K562 (cell line): ENCODE measurements around the gene SLC25A34. TPM values are rescaled to one million over a fixed set of nuclear protein-coding genes. Genes with fewer than 3 reads are reported as not detected.

ENCODE experiments used
- ATAC-seq: fragments of 200-7000 bp; cut with Tn5 transposase; 3 replicates; pipeline ENCODE4 v1.9.1; 2020; ENCODE audit warnings: moderate library complexity
- BruUV-seq: library from RNA; stranded (reverse); fragments of 400-500 nt; replicated peaks from 2 replicates; lab custom pipeline; 2021; lab: Mats Ljungman, UMichigan
- CTCF ChIA-PET: fragments of 300-600 bp; formaldehyde crosslinking; extraction: SDS; loops from one replicate; lab custom pipeline; 2021; ENCODE audit warnings: low intra/inter-chr PET ratio; lab: Yijun Ruan, JAX
- POLR2A ChIA-PET: fragments of 300-600, 350-650 bp; sonication (Branson Sonifier 250); formaldehyde crosslinking; extraction: SDS; loops from one replicate; lab custom pipeline; 2021; ENCODE audit warnings: antibody characterized with exemption, inconsistent platforms; lab: Yijun Ruan, JAX
- DNase-seq, 4 experiments: peaks; one replicate each; pipeline versions ENCODE4 v3.0.0 to v3.0.0-alpha.2; 2011 to 2018; ENCODE audit warnings: low spot score in 3 of 4, mixed read lengths in 3 of 4; ENCODE audit errors: extremely low read depth in 1 of 4
- FAIRE-seq: peaks from 2 replicates; lab custom pipeline; 2011; peaks lifted over from hg19 to GRCh38; lab: Jason Lieb, UNC
- H2AFZ ChIP-seq: 2 replicates; pipeline ENCODE4 v1.6.0; 2011; ENCODE audit warnings: low read depth, low read length, control low read depth, inconsistent platforms
- H3K27ac ChIP-seq: fragments of 200-600 bp; 3 replicates; pipeline ENCODE4 v1.8.0; 2011; ENCODE audit warnings: low read depth, mild to moderate bottlenecking, control low read depth, inconsistent platforms, low read length, moderate library complexity, mixed read lengths; ENCODE audit errors: extremely low read depth
- H3K27me3 ChIP-seq, 2 experiments: fragments of 300-600 bp in 1 of 2; 2 replicates in 1 of 2; 3 replicates in 1 of 2; pipeline versions ENCODE4 v1.6.0 to v1.8.0; 2011; ENCODE audit warnings: inconsistent platforms in 2 of 2, low read length in 2 of 2, mild to moderate bottlenecking in 1 of 2, mixed read lengths in 1 of 2, moderate library complexity in 1 of 2; ENCODE audit not compliant: control insufficient read depth in 2 of 2, insufficient read depth in 2 of 2
- H3K36me3 ChIP-seq: fragments of 300-600 bp; 3 replicates; pipeline ENCODE4 v1.8.0; 2011; ENCODE audit warnings: mild to moderate bottlenecking, low read length, inconsistent platforms; ENCODE audit not compliant: control insufficient read depth, insufficient read depth
- H3K4me1 ChIP-seq, 2 experiments: fragments of 200-600 bp in 1 of 2; replicated peaks in 1 of 2; 2 replicates in 1 of 2; 3 replicates in 1 of 2; pipeline versions ENCODE4 v1.5.1 to v1.8.0; 2011; ENCODE audit warnings: inconsistent platforms in 2 of 2, low read length in 2 of 2, mild to moderate bottlenecking in 1 of 2, mixed read lengths in 1 of 2, moderate library complexity in 1 of 2; ENCODE audit not compliant: control insufficient read depth in 2 of 2, insufficient read depth in 2 of 2
- H3K4me2 ChIP-seq: 2 replicates; pipeline ENCODE4 v1.6.1; 2011; ENCODE audit warnings: low read length, control low read depth, inconsistent platforms, mixed read lengths; ENCODE audit not compliant: insufficient read depth
- H3K4me3 ChIP-seq: fragments of 200-600 bp; sonication (generic), shearing (Covaris generic); 2 replicates; pipeline ENCODE4 v1.5.1; 2016; ENCODE audit warnings: control low read depth, inconsistent platforms
- H3K79me2 ChIP-seq: fragments of 200-600 bp; 3 replicates; pipeline ENCODE4 v1.8.0; 2011; ENCODE audit warnings: low read length, inconsistent platforms; ENCODE audit not compliant: control insufficient read depth, insufficient read depth
- H3K9ac ChIP-seq, 2 experiments: 2 replicates each; pipeline versions ENCODE4 v1.6.0 to v1.6.1; 2011; ENCODE audit warnings: low read depth in 2 of 2, low read length in 2 of 2, control low read depth in 1 of 2, inconsistent platforms in 1 of 2, mild to moderate bottlenecking in 1 of 2, mixed read lengths in 1 of 2; ENCODE audit not compliant: insufficient read depth in 1 of 2
- H3K9me1 ChIP-seq: one replicate; pipeline ENCODE4 v1.6.0; 2011; ENCODE audit warnings: inconsistent platforms, mild to moderate bottlenecking, low read length, moderate library complexity; ENCODE audit not compliant: control insufficient read depth, insufficient read depth
- H3K9me3 ChIP-seq: replicated peaks from 2 replicates; pipeline ENCODE4 v1.5.1; 2011; ENCODE audit warnings: low read depth, low read length, inconsistent platforms; ENCODE audit not compliant: control insufficient read depth, insufficient read depth
- H4K20me1 ChIP-seq: replicated peaks from 2 replicates; pipeline ENCODE4 v1.6.1; 2011; ENCODE audit warnings: low read length, inconsistent platforms, mixed read lengths; ENCODE audit not compliant: control insufficient read depth, insufficient read depth
- CBX3 ChIP-seq, 2 experiments: IDR thresholded peaks; 1 replicate in 1 of 2; 2 replicates in 1 of 2; pipeline ENCODE4 v1.6.1; 2012; ENCODE audit warnings: inconsistent platforms in 2 of 2, low read length in 2 of 2, borderline replicate concordance in 1 of 2, control low read depth in 1 of 2
- COPS2 ChIP-seq: fragments of 450-650 bp; conservative IDR thresholded peaks from 2 replicates; pipeline ENCODE4 v1.6.1; 2016; ENCODE audit warnings: mild to moderate bottlenecking, moderate library complexity
- POLR2G ChIP-seq: fragments of 200-400 bp; formaldehyde crosslinking; IDR thresholded peaks from 2 replicates; pipeline ENCODE4 v1.6.1; 2017; ENCODE audit warnings: low read depth, mild to moderate bottlenecking, antibody characterized with exemption, low read length, moderate library complexity
- RFX7 ChIP-seq: fragments of 250-450 bp; sonication (Bioruptor Pico); IDR thresholded peaks from 2 replicates; pipeline ENCODE4 v1.5.1; 2021; ENCODE audit warnings: mild to moderate bottlenecking
- SNIP1 ChIP-seq: fragments of 450-650 bp; IDR thresholded peaks from 2 replicates; pipeline ENCODE4 v1.7.1; 2017; ENCODE audit warnings: low read depth, mild to moderate bottlenecking
- SPI1 ChIP-seq: IDR thresholded peaks from 2 replicates; pipeline ENCODE4 v1.6.1; 2011; ENCODE audit warnings: low read depth, low read length, control low read depth, borderline replicate concordance
- ZFX ChIP-seq: sonication (generic); formaldehyde crosslinking; IDR thresholded peaks from 2 replicates; pipeline ENCODE4 v1.8.0; 2022; ENCODE audit warnings: mild to moderate bottlenecking, missing genetic modification reagents, moderate library complexity
- ZNF347 ChIP-seq: fragments of 450-650 bp; formaldehyde crosslinking; IDR thresholded peaks from 2 replicates; pipeline ENCODE4 v1.4.0; 2020; ENCODE audit warnings: low read depth, mild to moderate bottlenecking, moderate library complexity
- ZNF57 ChIP-seq: fragments of 450-650 bp; formaldehyde crosslinking; IDR thresholded peaks from 2 replicates; pipeline ENCODE4 v1.4.0; 2020; ENCODE audit warnings: mild to moderate bottlenecking, moderate library complexity
- WGBS: fragments of 100-300 bp; shearing (Covaris generic); methylation state at CpG from one replicate; pipeline ENCODE4 v1.1.6; 2016; ENCODE audit warnings: low coverage, mixed read lengths; ENCODE audit not compliant: insufficient coverage; ENCODE audit errors: missing lambda C conversion rate; 5-methylcytosine and 5-hydroxymethylcytosine counted together
- in situ Hi-C: fragments of 300-500 bp; cut with MboI; formaldehyde crosslinking; loops from 4 replicates; pipeline ENCODE4 v1.15.0; 2018; ENCODE audit warnings: inconsistent platforms, mixed read lengths
- intact Hi-C: fragments of 100-400 bp; cut with micrococcal nuclease; formaldehyde crosslinking; loops from 2 replicates; pipeline ENCODE4 v1.14.2; 2022
- polyA plus RNA-seq, 8 experiments: library from polyadenylated mRNA; depleted of rRNA in 4 of 8; stranded (reverse) in 5 of 8; unstranded in 3 of 8; fragments of >200 nt; fragmentation: Nextera tagmentation in 2 of 8; fragmentation: Illumina TruSeq in 1 of 8; extraction: Ambion mirVana in 2 of 8; extraction: Trizol in 1 of 8; gene quantifications; 2 replicates each; pipeline versions ENCODE4 v1.2.1 to v1.2.3, GENCODE V29; 2011 to 2014; ENCODE audit warnings: inconsistent platforms in 1 of 8, missing spikeins in 1 of 8
- total RNA-seq, 7 experiments: library from RNA; depleted of rRNA in 6 of 7; stranded (reverse); fragments of >200 nt in 6 of 7; fragmentation: Illumina TruSeq in 2 of 7; extraction: Trizol in 2 of 7; gene quantifications; 2 replicates each; pipeline versions ENCODE4 v1.2.1 to v1.2.3, GENCODE V29; 2011 to 2021; ENCODE audit warnings: low replicate concordance in 1 of 7
- TF ChIP-seq, protein P1 (sequence below): sonication (generic); formaldehyde crosslinking; IDR thresholded peaks from 2 replicates; pipeline ENCODE4 v1.8.1; 2022; ENCODE audit warnings: missing genetic modification reagents

Gene SLC25A34
- total and polyA plus RNA-seq, 9 of the 15 experiments (the other 6 are each of a cell fraction or from before 2014, with no cell fraction given): 0.01 to 0.57 (median 0.16) TPM

DNA sequence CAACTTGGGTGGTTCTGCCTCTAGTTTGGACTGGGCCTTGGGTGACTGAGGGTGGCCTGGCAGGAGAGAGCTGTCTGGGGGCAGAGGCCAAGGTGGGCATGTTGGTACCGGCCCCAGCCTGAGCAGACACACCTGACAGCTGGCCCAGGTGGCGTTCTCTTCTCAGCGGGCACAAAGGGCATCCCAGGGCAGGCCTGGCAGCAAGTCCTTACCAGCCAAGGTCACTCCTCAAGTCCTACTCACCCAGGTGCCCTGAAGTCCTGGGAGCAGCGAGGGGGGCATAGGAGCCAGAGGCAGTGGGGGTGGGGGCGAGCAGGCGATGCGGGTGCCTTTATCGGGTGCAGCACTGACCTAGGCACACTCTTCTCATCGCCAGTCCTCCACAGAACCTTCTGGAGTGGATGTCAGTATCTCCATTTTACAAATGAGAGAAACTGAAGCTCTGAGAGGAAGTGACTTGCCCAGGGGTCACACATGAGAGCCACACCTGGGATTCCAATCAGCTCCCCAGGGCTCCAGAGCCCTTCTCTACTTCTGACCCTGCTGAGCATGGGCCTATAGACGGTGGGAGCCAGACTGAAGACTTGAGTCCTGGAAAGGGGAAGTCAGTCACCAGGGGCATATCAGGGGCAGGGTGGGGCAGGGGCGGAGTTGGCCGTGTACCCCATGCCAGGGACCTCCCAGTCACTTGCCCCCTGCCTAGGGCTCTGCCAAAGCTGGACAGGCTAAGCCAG is 587 bp upstream of the SLC25A34 start:
- no TSS peak for BruUV-seq
- 71% methylated on average over 12 of the region's 12 CpGs for WGBS

DNA sequence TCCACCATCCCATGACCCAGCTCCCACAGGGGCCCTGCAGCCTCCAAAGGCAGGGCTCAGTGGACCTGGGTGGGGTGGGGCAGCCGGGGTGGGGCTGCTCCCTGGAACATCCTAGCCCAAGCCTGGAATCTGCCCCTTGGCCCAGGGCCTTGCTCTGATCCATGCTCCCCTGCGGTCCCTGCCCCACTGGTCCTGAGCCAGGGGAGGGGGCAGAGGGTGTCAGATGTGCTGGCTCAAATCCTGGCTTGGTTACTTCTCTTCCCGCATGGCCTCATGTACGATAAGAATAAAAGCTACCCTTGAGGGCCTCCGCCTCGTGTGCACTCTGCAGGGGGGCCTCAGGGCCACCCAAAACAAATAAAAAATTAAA is 819 bp downstream of the SLC25A34 start:
- in situ Hi-C loops: no loop called here

More for the DNA sequence above, 587 bp upstream of the SLC25A34 start:
- Histone ChIP-seq H3K27ac (no peak overlapping the region), H3K4me3 (no peak overlapping the region), H4K20me1 (no peaks in the 10 kb centered on the region; the same call in 1 of the 2 replicates), H2AFZ (no peak overlapping the region), H3K4me1 (peaks cover 0 to 66% of the 10 kb centered on the region in 2 experiments; a peak in 2 of 5 replicates), H3K79me2 (no peaks in the 10 kb centered on the region), H3K36me3 (peaks cover 44% of the 10 kb centered on the region; the same call in 2 of the 3 replicates), H3K4me2 (no peak overlapping the region), H3K9ac (peak overlapping the region in 1 of 2 experiments; percentile 78; a peak in 2 of 4 replicates), H3K27me3 (no peaks in the 10 kb centered on the region), H3K9me1 (no peaks in the 10 kb centered on the region), H3K9me3 (no peaks in the 10 kb centered on the region)
- intact Hi-C loops: no loop called here
- TF ChIP-seq CBX3 (IDR thresholded peaks at IDR 0.05; ENCODE audit: borderline replicate concordance in 1 of 2, low read length in 2 of 2): no peak
- peak; percentile 33; the same call in 1 of the 2 replicates for TF ChIP-seq SPI1
- 0 out of 2 replicates have a peak, but pooled peaks have one; percentile 20 for TF ChIP-seq ZFX (CRISPR knock-in tag)
- peak; percentile 45; the same call in 1 of the 2 replicates for TF ChIP-seq POLR2G
- no peak for TF ChIP-seq RFX7 (CRISPR knock-in tag)
- TF ChIP-seq COPS2: no peak
- CTCF ChIA-PET: no interaction called here
- DNase-seq (no peak), FAIRE-seq (no peak), ATAC-seq (no peak; the same call in 2 of the 3 replicates)
- in situ Hi-C loops: no loop called here
- POLR2A ChIA-PET: interaction anchor here (0.6 to 1.1 kb wide), 4 partner anchors 13 to 329 kb away, joined by 3 to 4 read pairs (median 3); no protein-coding TSS in a partner anchor

More for the DNA sequence above, 819 bp downstream of the SLC25A34 start:
- no TSS peak for BruUV-seq
- TF ChIP-seq SNIP1 (no peak), ZNF57 (CRISPR knock-in tag) (no peak), ZNF347 (CRISPR knock-in tag) (no peak)
- TF ChIP-seq, protein P1, sequence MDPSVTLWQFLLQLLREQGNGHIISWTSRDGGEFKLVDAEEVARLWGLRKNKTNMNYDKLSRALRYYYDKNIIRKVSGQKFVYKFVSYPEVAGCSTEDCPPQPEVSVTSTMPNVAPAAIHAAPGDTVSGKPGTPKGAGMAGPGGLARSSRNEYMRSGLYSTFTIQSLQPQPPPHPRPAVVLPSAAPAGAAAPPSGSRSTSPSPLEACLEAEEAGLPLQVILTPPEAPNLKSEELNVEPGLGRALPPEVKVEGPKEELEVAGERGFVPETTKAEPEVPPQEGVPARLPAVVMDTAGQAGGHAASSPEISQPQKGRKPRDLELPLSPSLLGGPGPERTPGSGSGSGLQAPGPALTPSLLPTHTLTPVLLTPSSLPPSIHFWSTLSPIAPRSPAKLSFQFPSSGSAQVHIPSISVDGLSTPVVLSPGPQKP (CRISPR knock-in tag): no peak
- no peak for DNase-seq
- no peak for ATAC-seq
- FAIRE-seq: no peak
- no peaks in the 10 kb centered on the region; the same call in none of the 2 replicates for H4K20me1 ChIP-seq
- intact Hi-C loops: no loop called here
- ChIA-PET POLR2A (interaction anchor here (0.6 to 2.2 kb wide), 10 partner anchors 10 to 886 kb away, joined by 3 to 8 read pairs (median 4); no protein-coding TSS in a partner anchor), CTCF (no interaction called here)
- H2AFZ ChIP-seq: no peak overlapping the region
- WGBS: 25% methylated on average over 5 of the region's 6 CpGs
- no peaks in the 10 kb centered on the region for H3K79me2 ChIP-seq
- H3K4me2 ChIP-seq: no peak overlapping the region
- peaks cover 30% of the 10 kb centered on the region; the same call in 2 of the 3 replicates for H3K36me3 ChIP-seq
- H3K27ac ChIP-seq: no peak overlapping the region
- H3K27me3 ChIP-seq: no peaks in the 10 kb centered on the region
- no peak overlapping the region for H3K4me3 ChIP-seq
- H3K9me1 ChIP-seq: no peaks in the 10 kb centered on the region
- H3K9ac ChIP-seq: peak overlapping the region in 1 of 2 experiments; percentile 61; a peak in 2 of 4 replicates
- no peaks in the 10 kb centered on the region for H3K9me3 ChIP-seq
- H3K4me1 ChIP-seq: peaks cover 3 to 66% of the 10 kb centered on the region in 2 experiments; a peak in 4 of 5 replicates
